ENCODE results near the gene SYNE1.
A peak's percentile ranks its signal among the peaks of the same experiment; 100 is the strongest.

SYNE1 gene

DNA sequence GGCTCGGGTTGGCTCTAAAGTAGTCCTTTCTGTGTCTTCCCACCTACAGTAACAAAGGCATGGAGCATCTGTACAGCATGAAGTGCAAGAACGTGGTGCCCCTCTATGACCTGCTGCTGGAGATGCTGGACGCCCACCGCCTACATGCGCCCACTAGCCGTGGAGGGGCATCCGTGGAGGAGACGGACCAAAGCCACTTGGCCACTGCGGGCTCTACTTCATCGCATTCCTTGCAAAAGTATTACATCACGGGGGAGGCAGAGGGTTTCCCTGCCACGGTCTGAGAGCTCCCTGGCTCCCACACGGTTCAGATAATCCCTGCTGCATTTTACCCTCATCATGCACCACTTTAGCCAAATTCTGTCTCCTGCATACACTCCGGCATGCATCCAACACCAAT is 538.5 kb downstream of the SYNE1 start:
- Histone ChIP-seq H3K9me3 (ENCODE audit: insufficient read depth, low read depth, low read length) (no peaks in the 10 kb centered on the region), H3K4ac (ENCODE audit: low read depth, low read length) (no peak overlapping the region), H3K4me2 (ENCODE audit: low read length) (no peak overlapping the region), H3K18ac (ENCODE audit: low read length) (no peak overlapping the region), H2BK120ac (ENCODE audit: insufficient read depth, low read length, poor library complexity) (no peak overlapping the region), H3K9ac (ENCODE audit: low read length) (no peak overlapping the region), H4K91ac (ENCODE audit: low read depth, low read length) (no peak overlapping the region), H3K14ac (ENCODE audit: low read length) (no peak overlapping the region), H3K36me3 (ENCODE audit: control insufficient read depth in 1 of 2, insufficient read depth in 2 of 2, low read length in 2 of 2) (no peaks in the 10 kb centered on the region), H2BK5ac (ENCODE audit: low read depth, low read length, poor library complexity) (no peak overlapping the region), H3K27ac (ENCODE audit: low read depth, low read length) (no peak overlapping the region), H3K4me3 (ENCODE audit: low read depth, low read length) (no peak overlapping the region), H2BK12ac (ENCODE audit: low read length) (no peak overlapping the region), H2AK5ac (ENCODE audit: low read length) (no peak overlapping the region), H3K79me1 (ENCODE audit: low read length) (peaks cover 2% of the 10 kb centered on the region), H3K79me2 (ENCODE audit: control insufficient read depth, insufficient read depth, low read length, poor library complexity) (no peaks in the 10 kb centered on the region), H2AFZ (ENCODE audit: insufficient read depth, low read length, poor library complexity) (no peak overlapping the region), H4K8ac (ENCODE audit: low read depth, low read length) (no peak overlapping the region), H3K27me3 (ENCODE audit: insufficient read depth, low read length) (no peaks in the 10 kb centered on the region), H4K12ac (ENCODE audit: low read depth, low read length) (no peak overlapping the region), H3K23ac (ENCODE audit: low read length) (no peak overlapping the region), H3K4me1 (ENCODE audit: control insufficient read depth in 1 of 2, insufficient read depth in 2 of 2, low read length in 2 of 2) (peaks cover 5 to 11% of the 10 kb centered on the region in 2 experiments)
- no peak for DNase-seq
- no CpG with 5 or more reads among the region's 14 CpGs for WGBS (ENCODE audit: extremely low coverage, insufficient coverage, insufficient read length)

DNA sequence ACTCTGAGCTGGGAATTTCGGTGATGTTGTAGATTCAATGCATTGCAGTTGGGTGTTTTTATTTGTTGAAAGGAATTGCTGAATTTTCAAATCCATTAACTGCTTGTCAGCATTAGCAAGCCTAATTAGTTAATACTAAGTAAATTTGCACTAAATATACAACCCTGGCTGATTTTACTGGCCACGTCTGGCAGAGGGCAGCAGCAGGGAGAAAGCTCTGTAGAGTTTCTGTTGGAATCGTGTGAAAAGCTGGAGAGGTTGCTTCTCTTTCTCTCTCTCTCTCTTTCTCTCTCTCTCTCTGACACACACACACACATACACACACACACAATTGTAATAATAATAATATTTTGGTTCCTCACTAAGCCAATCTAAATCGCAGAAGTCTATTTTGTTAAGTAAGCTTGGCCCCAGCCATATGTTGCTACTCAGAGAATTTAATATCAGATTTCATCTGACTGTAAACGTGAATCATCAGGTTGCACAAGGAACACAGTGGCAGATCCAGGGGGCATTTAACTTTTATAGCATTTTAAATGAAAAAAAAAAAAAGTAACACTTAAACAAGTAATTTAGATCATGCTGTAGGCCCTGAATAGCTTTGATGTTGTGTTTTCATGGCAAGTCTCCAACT is 540.2 kb downstream of the SYNE1 start:
- Histone ChIP-seq H3K9me3 (ENCODE audit: insufficient read depth, low read depth, low read length) (no peaks in the 10 kb centered on the region), H3K18ac (ENCODE audit: low read length) (no peak overlapping the region), H3K14ac (ENCODE audit: low read length) (no peak overlapping the region), H3K27me3 (ENCODE audit: insufficient read depth, low read length) (no peaks in the 10 kb centered on the region), H2BK120ac (ENCODE audit: insufficient read depth, low read length, poor library complexity) (no peak overlapping the region), H3K4me1 (ENCODE audit: control insufficient read depth in 1 of 2, insufficient read depth in 2 of 2, low read length in 2 of 2) (peaks cover 5 to 11% of the 10 kb centered on the region in 2 experiments), H3K4me3 (ENCODE audit: low read depth, low read length) (no peak overlapping the region), H2BK5ac (ENCODE audit: low read depth, low read length, poor library complexity) (no peak overlapping the region), H3K4me2 (ENCODE audit: low read length) (no peak overlapping the region), H4K8ac (ENCODE audit: low read depth, low read length) (no peak overlapping the region), H3K4ac (ENCODE audit: low read depth, low read length) (no peak overlapping the region), H3K79me2 (ENCODE audit: control insufficient read depth, insufficient read depth, low read length, poor library complexity) (no peaks in the 10 kb centered on the region), H3K27ac (ENCODE audit: low read depth, low read length) (no peak overlapping the region), H2BK12ac (ENCODE audit: low read length) (no peak overlapping the region), H4K91ac (ENCODE audit: low read depth, low read length) (no peak overlapping the region), H2AFZ (ENCODE audit: insufficient read depth, low read length, poor library complexity) (no peak overlapping the region), H3K23ac (ENCODE audit: low read length) (no peak overlapping the region), H3K79me1 (ENCODE audit: low read length) (peaks cover 2% of the 10 kb centered on the region), H3K9ac (ENCODE audit: low read length) (no peak overlapping the region), H4K12ac (ENCODE audit: low read depth, low read length) (no peak overlapping the region), H3K36me3 (ENCODE audit: control insufficient read depth in 1 of 2, insufficient read depth in 2 of 2, low read length in 2 of 2) (no peaks in the 10 kb centered on the region), H2AK5ac (ENCODE audit: low read length) (no peak overlapping the region)
- no CpG with 5 or more reads among the region's 5 CpGs for WGBS (ENCODE audit: extremely low coverage, insufficient coverage, insufficient read length)
- DNase-seq = no peak

DNA sequence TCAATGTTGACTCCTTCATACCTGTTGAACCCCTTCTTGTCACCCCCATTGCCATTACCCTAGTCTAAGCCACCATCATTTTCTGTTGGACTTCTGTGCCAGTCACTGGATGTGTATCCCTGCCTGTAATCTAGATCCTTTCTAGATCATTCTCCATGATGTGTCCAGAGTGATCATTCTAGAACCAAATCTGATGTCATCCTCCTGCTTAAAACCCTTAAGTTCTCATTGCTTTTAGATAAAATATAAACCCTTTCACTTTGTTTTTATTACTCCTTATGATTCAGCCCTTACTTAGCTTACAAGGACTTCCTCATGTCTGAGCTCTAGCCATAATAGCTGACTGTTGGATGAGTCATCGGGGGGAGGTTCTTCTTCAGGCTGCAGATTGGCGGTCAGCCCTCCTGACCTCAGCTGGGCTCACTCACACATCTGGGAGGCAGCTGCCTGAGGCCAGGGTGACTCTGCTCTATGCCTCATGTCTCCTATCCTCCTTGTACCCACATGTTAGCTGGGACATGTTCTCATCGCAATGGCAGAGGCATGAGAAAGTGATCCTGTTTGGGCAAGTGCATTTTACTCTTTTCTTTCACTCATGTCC is 542.1 kb downstream of the SYNE1 start:
- no peak overlapping the region for H3K27ac ChIP-seq (ENCODE audit: low read depth, low read length)
- no peak overlapping the region for H3K4ac ChIP-seq (ENCODE audit: low read depth, low read length)
- H4K12ac ChIP-seq (ENCODE audit: low read depth, low read length) = no peak overlapping the region
- H3K27me3 ChIP-seq (ENCODE audit: insufficient read depth, low read length) = no peaks in the 10 kb centered on the region
- H3K4me1 ChIP-seq (ENCODE audit: control insufficient read depth in 1 of 2, insufficient read depth in 2 of 2, low read length in 2 of 2) = peaks cover 7 to 17% of the 10 kb centered on the region in 2 experiments
- peak overlapping the region; percentile 78 for H2BK12ac ChIP-seq (ENCODE audit: low read length)
- H2AFZ ChIP-seq (ENCODE audit: insufficient read depth, low read length, poor library complexity) = no peak overlapping the region
- WGBS (ENCODE audit: extremely low coverage, insufficient coverage, insufficient read length) = no CpG with 5 or more reads among the region's 3 CpGs
- H3K23ac ChIP-seq (ENCODE audit: low read length) = no peak overlapping the region
- no peak overlapping the region for H2BK5ac ChIP-seq (ENCODE audit: low read depth, low read length, poor library complexity)
- H3K18ac ChIP-seq (ENCODE audit: low read length) = no peak overlapping the region
- peaks cover 1% of the 10 kb centered on the region for H3K79me2 ChIP-seq (ENCODE audit: control insufficient read depth, insufficient read depth, low read length, poor library complexity)
- DNase-seq = peak; percentile 96 to 98
- no peak overlapping the region for H3K4me2 ChIP-seq (ENCODE audit: low read length)
- H4K8ac ChIP-seq (ENCODE audit: low read depth, low read length) = no peak overlapping the region
- H4K91ac ChIP-seq (ENCODE audit: low read depth, low read length) = peak overlapping the region; percentile 70
- peaks cover 2% of the 10 kb centered on the region for H3K79me1 ChIP-seq (ENCODE audit: low read length)
- H2AK5ac ChIP-seq (ENCODE audit: low read length) = no peak overlapping the region
- no peaks in the 10 kb centered on the region for H3K9me3 ChIP-seq (ENCODE audit: insufficient read depth, low read depth, low read length)
- H3K36me3 ChIP-seq (ENCODE audit: control insufficient read depth in 1 of 2, insufficient read depth in 2 of 2, low read length in 2 of 2) = no peaks in the 10 kb centered on the region
- H3K14ac ChIP-seq (ENCODE audit: low read length) = peak overlapping the region; percentile 22
- no peak overlapping the region for H2BK120ac ChIP-seq (ENCODE audit: insufficient read depth, low read length, poor library complexity)
- no peak overlapping the region for H3K9ac ChIP-seq (ENCODE audit: low read length)
- H3K4me3 ChIP-seq (ENCODE audit: low read depth, low read length) = no peak overlapping the region

DNA sequence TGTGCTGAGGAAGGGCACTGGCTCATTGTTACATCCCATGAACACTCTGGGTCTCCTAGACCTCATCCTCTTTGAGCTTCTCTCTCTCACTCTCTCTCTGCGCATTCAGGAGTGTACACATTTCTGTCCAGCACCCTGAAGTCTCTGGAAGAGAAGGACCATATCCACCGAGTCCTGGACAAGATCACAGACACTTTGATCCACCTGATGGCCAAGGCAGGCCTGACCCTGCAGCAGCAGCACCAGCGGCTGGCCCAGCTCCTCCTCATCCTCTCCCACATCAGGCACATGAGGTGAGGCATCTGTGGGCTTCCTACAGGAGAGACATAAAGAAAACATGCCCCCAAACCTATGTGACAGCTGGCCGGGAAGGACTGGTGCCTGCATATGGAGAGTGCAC is 542.9 kb downstream of the SYNE1 start:
- Histone ChIP-seq H2BK5ac (ENCODE audit: low read depth, low read length, poor library complexity) (no peak overlapping the region), H3K9ac (ENCODE audit: low read length) (no peak overlapping the region), H3K27me3 (ENCODE audit: insufficient read depth, low read length) (no peaks in the 10 kb centered on the region), H4K12ac (ENCODE audit: low read depth, low read length) (no peak overlapping the region), H4K8ac (ENCODE audit: low read depth, low read length) (no peak overlapping the region), H3K4me3 (ENCODE audit: low read depth, low read length) (no peak overlapping the region), H3K79me1 (ENCODE audit: low read length) (peaks cover 2% of the 10 kb centered on the region), H2BK120ac (ENCODE audit: insufficient read depth, low read length, poor library complexity) (no peak overlapping the region), H2AFZ (ENCODE audit: insufficient read depth, low read length, poor library complexity) (no peak overlapping the region), H3K14ac (ENCODE audit: low read length) (no peak overlapping the region), H3K27ac (ENCODE audit: low read depth, low read length) (no peak overlapping the region), H3K4ac (ENCODE audit: low read depth, low read length) (no peak overlapping the region), H3K9me3 (ENCODE audit: insufficient read depth, low read depth, low read length) (no peaks in the 10 kb centered on the region), H3K4me2 (ENCODE audit: low read length) (no peak overlapping the region), H3K36me3 (ENCODE audit: control insufficient read depth in 1 of 2, insufficient read depth in 2 of 2, low read length in 2 of 2) (no peaks in the 10 kb centered on the region), H3K18ac (ENCODE audit: low read length) (no peak overlapping the region), H4K91ac (ENCODE audit: low read depth, low read length) (no peak overlapping the region), H3K23ac (ENCODE audit: low read length) (no peak overlapping the region), H3K79me2 (ENCODE audit: control insufficient read depth, insufficient read depth, low read length, poor library complexity) (peaks cover 1% of the 10 kb centered on the region), H2AK5ac (ENCODE audit: low read length) (no peak overlapping the region), H3K4me1 (ENCODE audit: control insufficient read depth in 1 of 2, insufficient read depth in 2 of 2, low read length in 2 of 2) (peaks cover 3 to 13% of the 10 kb centered on the region in 2 experiments), H2BK12ac (ENCODE audit: low read length) (peak overlapping the region; percentile 63)
- no peak for DNase-seq
- no CpG with 5 or more reads among the region's 4 CpGs for WGBS (ENCODE audit: extremely low coverage, insufficient coverage, insufficient read length)

Data from trophoblast cell (in vitro differentiated cells and primary cell).